Measurements from ENCODE around the gene TBL1X.
"Not testable (repeated sequence)": the region's sequence is repeated elsewhere in the genome, so short reads cannot be mapped to it uniquely, and the experiment has no call there.

Gene TBL1X

GRCh38 chrX:9471571-9471985 lies 6.7 kb downstream of the TBL1X start:
- no peak overlapping the region for H3K4me3 ChIP-seq (ENCODE audit: low read length)
- TF ChIP-seq, protein P1, sequence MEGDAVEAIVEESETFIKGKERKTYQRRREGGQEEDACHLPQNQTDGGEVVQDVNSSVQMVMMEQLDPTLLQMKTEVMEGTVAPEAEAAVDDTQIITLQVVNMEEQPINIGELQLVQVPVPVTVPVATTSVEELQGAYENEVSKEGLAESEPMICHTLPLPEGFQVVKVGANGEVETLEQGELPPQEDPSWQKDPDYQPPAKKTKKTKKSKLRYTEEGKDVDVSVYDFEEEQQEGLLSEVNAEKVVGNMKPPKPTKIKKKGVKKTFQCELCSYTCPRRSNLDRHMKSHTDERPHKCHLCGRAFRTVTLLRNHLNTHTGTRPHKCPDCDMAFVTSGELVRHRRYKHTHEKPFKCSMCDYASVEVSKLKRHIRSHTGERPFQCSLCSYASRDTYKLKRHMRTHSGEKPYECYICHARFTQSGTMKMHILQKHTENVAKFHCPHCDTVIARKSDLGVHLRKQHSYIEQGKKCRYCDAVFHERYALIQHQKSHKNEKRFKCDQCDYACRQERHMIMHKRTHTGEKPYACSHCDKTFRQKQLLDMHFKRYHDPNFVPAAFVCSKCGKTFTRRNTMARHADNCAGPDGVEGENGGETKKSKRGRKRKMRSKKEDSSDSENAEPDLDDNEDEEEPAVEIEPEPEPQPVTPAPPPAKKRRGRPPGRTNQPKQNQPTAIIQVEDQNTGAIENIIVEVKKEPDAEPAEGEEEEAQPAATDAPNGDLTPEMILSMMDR (conservative IDR thresholded peaks at IDR 0.05; ENCODE audit: low read length), result no peak
- no peak for DNase-seq (ENCODE audit: low read depth)

- no peak overlapping the region for H3K4me3 ChIP-seq (ENCODE audit: low read length)
- no peak for DNase-seq (ENCODE audit: low read depth)
- TF ChIP-seq, protein P1 (conservative IDR thresholded peaks at IDR 0.05; ENCODE audit: low read length), result no peak
Observed at GRCh38 chrX:9473708-9474107, 8.8 kb downstream of the TBL1X start.

DNA sequence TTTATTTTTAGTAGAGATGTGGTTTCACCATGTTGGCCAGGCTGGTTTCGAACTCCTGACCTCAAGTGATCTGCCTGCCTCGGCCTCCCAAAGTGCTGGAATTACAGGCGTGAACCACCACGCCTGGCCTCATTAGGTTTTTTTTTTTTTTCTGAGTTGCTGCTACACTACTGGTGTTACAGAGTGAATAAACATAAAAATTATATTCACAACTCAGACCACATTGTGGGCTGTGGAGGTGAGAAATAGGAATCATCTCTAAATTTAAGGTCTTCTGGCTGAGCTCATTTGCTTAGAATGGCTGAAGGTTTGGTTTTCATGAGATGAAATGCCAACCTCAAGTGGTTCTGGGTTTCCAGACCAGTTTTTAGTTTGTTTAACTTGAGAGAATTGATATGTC lies 10.6 kb downstream of the TBL1X start:
- DNase-seq (ENCODE audit: low read depth); H3K4me3 ChIP-seq (ENCODE audit: low read length): not testable (repeated sequence)

GRCh38 chrX:9475984-9476383 lies 11.1 kb downstream of the TBL1X start:
- TF ChIP-seq, protein P1 (conservative IDR thresholded peaks at IDR 0.05; ENCODE audit: low read length), result no peak
- H3K4me3 ChIP-seq (ENCODE audit: low read length), result no peak overlapping the region
- no peak for DNase-seq (ENCODE audit: low read depth)

DNA sequence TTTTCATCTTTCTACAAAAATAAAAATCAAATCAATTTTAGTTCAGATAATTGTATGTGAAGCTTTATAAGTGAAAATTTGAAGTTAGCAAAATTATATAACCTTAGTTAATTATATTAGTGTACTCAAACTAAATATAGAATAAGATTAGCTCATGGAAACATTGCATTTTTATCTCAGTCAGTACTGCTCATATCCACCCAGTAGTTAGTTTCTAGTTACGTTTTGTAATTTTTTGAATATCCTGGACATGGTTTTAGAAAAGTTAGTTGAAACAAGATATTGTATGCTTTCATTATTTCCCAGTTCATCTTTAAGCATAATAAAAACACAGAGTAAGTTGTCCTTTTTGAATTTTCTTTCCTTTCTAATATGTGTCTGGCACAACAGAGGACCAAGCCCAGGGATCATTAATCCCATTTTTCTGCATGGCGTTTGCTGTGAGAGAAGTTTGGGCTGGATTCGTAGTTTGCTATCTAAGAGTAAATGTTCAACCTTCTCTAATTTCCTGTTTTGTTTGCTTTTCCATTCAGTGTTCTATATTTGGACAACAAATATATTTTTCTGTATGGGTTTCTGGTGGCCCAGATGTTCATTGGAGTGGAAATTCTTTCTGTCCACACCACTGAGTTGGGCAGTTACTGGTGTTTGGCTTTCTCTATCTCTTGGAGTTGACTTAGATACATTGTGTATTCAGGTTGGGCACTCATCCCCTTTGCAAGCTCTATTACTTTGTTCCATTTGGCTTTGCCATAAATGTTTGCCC lies 12.1 kb downstream of the TBL1X start:
- DNase-seq (ENCODE audit: low read depth), result no peak
- TF ChIP-seq, protein P1 (conservative IDR thresholded peaks at IDR 0.05; ENCODE audit: low read length), result no peak
- no peak overlapping the region for H3K4me3 ChIP-seq (ENCODE audit: low read length)

DNA sequence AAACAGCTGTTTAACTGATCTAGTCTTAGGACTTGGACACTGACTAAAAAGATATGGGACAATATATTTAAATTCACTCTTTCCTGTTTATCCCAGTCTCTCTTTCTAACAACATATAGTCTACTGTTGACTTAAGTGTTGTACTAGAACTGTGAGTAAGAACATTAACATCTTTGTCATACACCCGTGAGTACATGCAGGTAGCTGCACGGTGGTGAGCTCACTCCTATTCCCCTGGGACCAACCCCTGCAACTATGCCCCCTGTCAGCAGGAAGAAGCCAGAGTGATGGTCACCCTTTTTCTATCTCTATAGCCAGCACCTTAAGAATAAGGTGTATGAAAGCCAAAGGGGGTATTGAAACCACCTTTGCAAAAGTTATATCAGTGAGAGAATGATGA lies 17.6 kb downstream of the TBL1X start:
- TF ChIP-seq, protein P1 (conservative IDR thresholded peaks at IDR 0.05; ENCODE audit: low read length), result no peak
- DNase-seq (ENCODE audit: low read depth), result no peak
- no peak overlapping the region for H3K4me3 ChIP-seq (ENCODE audit: low read length)

- no peak overlapping the region for H3K4me3 ChIP-seq (ENCODE audit: low read length)
- DNase-seq (ENCODE audit: low read depth), result no peak
- TF ChIP-seq, protein P1 (conservative IDR thresholded peaks at IDR 0.05; ENCODE audit: low read length), result no peak
Observed at GRCh38 chrX:9482837-9483236, 18.0 kb downstream of the TBL1X start.
